ENCODE results near the gene MYO19. TPM values are rescaled to one million over a fixed set of nuclear protein-coding genes. Genes with fewer than 3 reads are reported as not detected.
A peak's percentile ranks its signal among the peaks of the same experiment; 100 is the strongest.
"Not testable (repeated sequence)": the region's sequence is repeated elsewhere in the genome, so short reads cannot be mapped to it uniquely, and the experiment has no call there.

MYO19 gene
- total RNA-seq, 1 donor: 74.3 TPM

GRCh38 chr17:36533935-36534839 is 481 bp downstream of the MYO19 start:
- peak; percentile 6 to 44 (median 41) for DNase-seq (ENCODE audit: low read depth in 2 of 3, low spot score in 2 of 3)

GRCh38 chr17:36532435-36532975 is 2.2 kb downstream of the MYO19 start:
- no peak for DNase-seq (ENCODE audit: low read depth in 2 of 3, low spot score in 2 of 3)

- no peak for DNase-seq (ENCODE audit: low read depth in 2 of 3, low spot score in 2 of 3)
These were observed 5.5 kb downstream of the MYO19 start for GRCh38 chr17:36529121-36529520.

GRCh38 chr17:36527621-36528250 is 6.9 kb downstream of the MYO19 start:
- DNase-seq (ENCODE audit: low read depth in 2 of 3, low spot score in 2 of 3): no peak

GRCh38 chr17:36525888-36526287 is 8.8 kb downstream of the MYO19 start:
- no peak for DNase-seq (ENCODE audit: low read depth in 2 of 3, low spot score in 2 of 3)

GRCh38 chr17:36525113-36525512 is 9.6 kb downstream of the MYO19 start:
- no peak for DNase-seq (ENCODE audit: low read depth in 2 of 3, low spot score in 2 of 3)

- no peak for DNase-seq (ENCODE audit: low read depth in 2 of 3, low spot score in 2 of 3)
These were observed 10.2 kb downstream of the MYO19 start for GRCh38 chr17:36524428-36524876.

GRCh38 chr17:36523113-36523512 is 11.6 kb downstream of the MYO19 start:
- no peak for DNase-seq (ENCODE audit: low read depth in 2 of 3, low spot score in 2 of 3)

GRCh38 chr17:36515837-36516236 is 18.8 kb downstream of the MYO19 start:
- no peak for DNase-seq (ENCODE audit: low read depth in 2 of 3, low spot score in 2 of 3)

GRCh38 chr17:36514856-36515255 is 19.8 kb downstream of the MYO19 start:
- no peak for DNase-seq (ENCODE audit: low read depth in 2 of 3, low spot score in 2 of 3)

- DNase-seq (ENCODE audit: low read depth in 2 of 3, low spot score in 2 of 3): no peak
These were observed 22.0 kb downstream of the MYO19 start for GRCh38 chr17:36512641-36513040.

GRCh38 chr17:36511216-36511615 is 23.5 kb downstream of the MYO19 start:
- DNase-seq (ENCODE audit: low read depth in 2 of 3, low spot score in 2 of 3): no peak

- no peak for DNase-seq (ENCODE audit: low read depth in 2 of 3, low spot score in 2 of 3)
These were observed 24.0 kb downstream of the MYO19 start for GRCh38 chr17:36510636-36511035.

GRCh38 chr17:36509272-36509985 is 25.2 kb downstream of the MYO19 start:
- no peak for DNase-seq (ENCODE audit: low read depth in 2 of 3, low spot score in 2 of 3)

GRCh38 chr17:36508439-36508838 is 26.2 kb downstream of the MYO19 start:
- not testable (repeated sequence) for DNase-seq (ENCODE audit: low read depth in 2 of 3, low spot score in 2 of 3)

- DNase-seq (ENCODE audit: low read depth in 2 of 3, low spot score in 2 of 3): no peak
These were observed 27.4 kb downstream of the MYO19 start for GRCh38 chr17:36507266-36507665.

- DNase-seq (ENCODE audit: low read depth in 2 of 3, low spot score in 2 of 3): no peak
These were observed 27.8 kb downstream of the MYO19 start for GRCh38 chr17:36506831-36507230.

GRCh38 chr17:36506249-36506826 is 28.3 kb downstream of the MYO19 start:
- no peak for DNase-seq (ENCODE audit: low read depth in 2 of 3, low spot score in 2 of 3)

GRCh38 chr17:36505171-36505570 is 29.5 kb downstream of the MYO19 start:
- DNase-seq (ENCODE audit: low read depth in 2 of 3, low spot score in 2 of 3): no peak

- no peak for DNase-seq (ENCODE audit: low read depth in 2 of 3, low spot score in 2 of 3)
These were observed 30.5 kb downstream of the MYO19 start for GRCh38 chr17:36504156-36504545.

All from hematopoietic multipotent progenitor cell (in vitro differentiated cells).